Epidermal melanocyte (primary cell): ENCODE data around the gene TAS2R3.
"Not testable (repeated sequence)": the region's sequence is repeated elsewhere in the genome, so short reads cannot be mapped to it uniquely, and the experiment has no call there.

Experiments used
- DNase-seq: peaks from one replicate; pipeline ENCODE4 v3.0.0; 2011; ENCODE audit warnings: low spot score; ENCODE audit not compliant: insufficient read length

The TAS2R3 gene, protein sequence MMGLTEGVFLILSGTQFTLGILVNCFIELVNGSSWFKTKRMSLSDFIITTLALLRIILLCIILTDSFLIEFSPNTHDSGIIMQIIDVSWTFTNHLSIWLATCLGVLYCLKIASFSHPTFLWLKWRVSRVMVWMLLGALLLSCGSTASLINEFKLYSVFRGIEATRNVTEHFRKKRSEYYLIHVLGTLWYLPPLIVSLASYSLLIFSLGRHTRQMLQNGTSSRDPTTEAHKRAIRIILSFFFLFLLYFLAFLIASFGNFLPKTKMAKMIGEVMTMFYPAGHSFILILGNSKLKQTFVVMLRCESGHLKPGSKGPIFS

DNA sequence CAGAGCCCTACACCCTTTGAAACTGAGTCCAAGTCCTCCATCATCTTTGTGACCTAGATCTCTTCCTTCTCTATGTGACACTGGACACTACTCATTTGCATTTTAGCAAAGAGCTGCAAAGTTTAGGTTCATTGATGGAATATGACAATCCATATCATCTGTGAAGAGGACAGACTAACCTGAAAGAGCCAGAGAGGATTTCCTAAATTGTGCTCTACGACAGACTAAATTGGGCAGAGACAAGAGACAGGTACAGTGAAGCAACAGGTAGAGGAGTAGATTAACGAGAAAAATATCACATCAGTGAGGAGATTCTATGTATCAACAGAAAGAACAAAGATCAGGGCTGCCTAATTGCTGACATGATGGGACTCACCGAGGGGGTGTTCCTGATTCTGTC is at the start of gene TAS2R3:
Gene TAS2R3 (plus strand): TSS at position 301 of the 400 bp plus-strand sequence. CDS start 62 bp downstream, at position 363.
- DNase-seq, result no peak

DNA sequence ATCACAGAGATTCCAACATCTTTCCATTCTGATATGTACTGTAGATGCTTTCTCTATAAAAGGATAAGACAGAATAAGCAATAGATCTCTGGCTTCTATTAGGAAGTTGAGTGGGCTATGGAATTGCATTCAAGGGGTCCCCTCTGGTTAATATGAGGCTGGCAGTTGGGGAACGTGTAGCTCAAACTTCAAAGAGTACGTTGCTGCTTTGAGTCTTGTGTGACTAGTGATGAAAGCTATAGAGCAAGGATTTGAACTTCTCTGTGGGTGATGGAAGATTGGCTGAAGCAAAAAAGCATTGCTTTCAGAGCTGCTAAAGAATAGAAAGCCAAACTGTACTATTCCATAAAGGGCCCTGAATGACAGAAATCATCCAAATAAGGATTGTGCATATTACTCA is 49.3 kb upstream of the TAS2R3 start:
- no peak for DNase-seq

DNA sequence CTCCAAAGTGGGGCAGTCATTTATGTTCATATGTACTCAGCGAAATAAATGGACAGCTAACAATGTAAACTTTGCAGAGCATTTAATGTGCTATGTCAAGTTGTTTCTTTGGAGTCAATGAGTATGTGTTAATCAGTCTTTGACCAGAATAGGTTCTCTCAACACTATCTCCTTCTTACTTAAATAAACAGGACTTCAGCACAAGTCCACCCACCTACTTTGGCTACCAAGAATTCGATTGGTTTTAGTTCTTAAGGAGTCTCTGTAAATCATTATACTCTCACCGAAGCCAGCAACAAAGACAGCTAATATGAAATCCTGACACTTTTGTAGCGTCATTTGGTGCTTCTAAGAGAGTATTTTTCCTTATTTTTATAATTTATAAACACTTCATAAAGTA is 48.9 kb upstream of the TAS2R3 start:
- DNase-seq, result no peak

DNA sequence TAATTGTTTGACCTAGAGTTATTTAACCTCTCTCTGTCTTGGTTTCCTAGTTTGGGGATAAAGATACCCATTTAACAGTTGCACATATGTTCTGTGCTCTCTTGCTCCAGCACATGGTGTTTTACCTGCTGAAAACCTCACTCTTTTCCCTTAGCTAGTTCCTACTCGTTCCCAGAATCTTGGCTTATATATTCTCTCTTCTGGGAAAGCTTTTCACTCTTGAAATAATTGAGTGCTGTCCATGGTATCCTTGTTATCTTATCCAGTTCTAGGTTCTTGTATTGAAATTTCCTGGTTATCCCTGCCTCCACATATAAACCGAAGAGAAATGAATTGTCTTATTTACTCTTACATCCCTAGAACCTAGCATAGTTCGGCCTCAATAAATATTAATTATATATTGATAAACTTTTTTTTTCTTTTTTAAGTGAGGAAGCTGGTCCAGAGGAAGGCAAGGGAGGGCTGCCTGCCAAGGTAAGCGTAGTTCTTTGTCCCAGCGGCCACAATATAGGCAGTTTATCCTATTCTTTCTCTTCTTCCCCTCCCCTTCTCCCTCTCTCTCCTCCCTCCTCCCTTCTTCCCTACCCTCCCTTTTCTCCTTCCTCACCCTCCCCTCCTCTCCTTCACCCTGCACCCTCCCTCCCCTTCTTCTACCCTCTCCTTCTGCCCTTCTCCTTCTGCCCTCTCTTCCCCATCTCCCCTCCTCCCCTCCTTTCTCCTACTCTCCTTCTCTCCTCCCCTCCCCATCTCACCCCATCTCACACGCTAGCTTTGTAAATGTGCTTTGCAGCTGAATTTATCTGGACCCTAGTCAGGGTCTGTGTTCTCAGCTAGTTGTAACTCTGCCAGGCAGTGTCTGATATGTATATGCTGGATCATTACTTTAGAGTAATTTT is 47.9 kb upstream of the TAS2R3 start:
- DNase-seq, result no peak

DNA sequence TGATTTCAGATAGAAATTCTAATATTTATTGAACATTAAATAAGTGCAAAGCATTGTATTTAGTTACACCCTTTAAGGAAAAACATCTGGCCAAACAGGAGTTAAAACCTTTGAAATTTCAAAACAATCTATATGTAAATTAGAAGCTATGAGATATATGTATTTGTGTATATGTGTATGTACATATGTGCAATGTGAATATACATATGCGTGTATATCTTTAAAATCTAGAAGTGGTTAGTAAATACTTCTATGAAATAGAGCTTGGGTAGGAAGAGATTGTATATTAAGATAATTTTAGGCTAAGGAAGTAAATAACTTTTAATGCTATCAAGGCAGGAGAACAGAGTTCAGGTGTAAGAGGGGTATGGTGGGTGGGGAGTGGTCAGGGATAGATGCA is 46.4 kb upstream of the TAS2R3 start:
- no peak for DNase-seq

DNA sequence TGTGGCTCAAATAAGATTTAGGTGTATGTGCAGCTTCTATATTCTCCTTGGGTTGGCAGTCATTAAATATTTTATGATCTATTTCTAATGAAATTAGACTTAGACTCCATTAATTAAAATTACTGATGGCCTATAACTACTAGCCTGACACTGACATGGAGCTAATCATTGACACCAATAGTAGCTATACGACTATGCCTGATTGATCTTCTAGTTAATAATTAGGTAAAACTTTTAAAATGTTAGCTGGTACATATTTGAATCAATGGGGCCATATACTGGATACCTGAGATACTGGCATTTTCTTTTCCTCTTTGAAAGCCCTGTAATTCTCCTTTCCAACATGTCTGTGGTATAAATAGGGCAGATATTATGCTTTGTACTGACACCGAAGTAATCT is 41.4 kb upstream of the TAS2R3 start:
- DNase-seq, result no peak

DNA sequence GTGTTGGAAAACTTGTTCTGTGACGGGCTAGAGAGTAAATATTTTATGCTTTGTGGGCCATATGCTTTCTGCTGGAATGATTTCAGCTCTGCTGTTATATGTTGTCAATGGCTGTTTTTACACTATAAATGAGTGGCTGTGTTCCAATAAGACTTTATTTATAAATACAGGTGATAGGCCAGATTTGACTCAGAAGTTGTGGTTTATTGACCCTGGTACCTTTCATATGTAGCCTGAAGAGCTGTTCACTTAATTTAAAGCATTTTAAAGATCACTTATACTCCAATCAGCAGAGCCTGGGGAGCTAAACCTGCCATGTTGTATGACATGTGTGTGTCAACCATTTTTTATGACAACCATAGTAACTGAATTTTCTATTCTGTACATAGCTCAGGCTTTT is 34.9 kb upstream of the TAS2R3 start:
- no peak for DNase-seq

DNA sequence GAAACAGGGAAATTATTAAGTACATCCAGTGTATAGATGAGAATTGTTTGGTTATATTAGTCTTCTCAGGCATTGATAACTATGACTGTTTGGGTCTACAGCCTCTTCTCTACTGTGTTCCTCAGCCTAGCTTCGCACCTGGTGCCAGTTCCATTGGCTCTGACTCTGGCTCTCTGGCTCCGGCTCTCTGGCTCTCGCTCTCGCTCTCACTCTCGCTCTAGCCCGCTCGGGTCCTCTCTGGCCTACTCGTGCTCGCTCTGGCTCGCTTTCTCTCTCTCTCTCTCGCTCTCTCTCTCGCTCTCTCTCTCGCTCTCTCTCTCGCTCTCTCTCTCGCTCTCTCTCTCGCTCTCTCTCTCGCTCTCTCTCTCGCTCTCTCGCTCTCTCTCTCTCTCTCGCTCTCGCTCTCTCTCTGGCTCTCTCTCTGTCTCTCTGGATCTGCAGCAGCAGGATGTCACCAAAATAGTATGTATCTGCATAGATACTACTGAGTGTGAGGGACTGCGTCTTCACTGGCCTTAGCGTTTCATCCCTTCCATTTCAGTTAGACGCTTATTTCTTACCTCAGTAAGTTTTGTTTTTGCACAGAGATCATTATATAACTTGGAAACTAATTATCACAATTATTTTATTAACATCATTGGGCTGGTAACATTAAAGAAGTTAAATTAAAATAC is 32.3 kb upstream of the TAS2R3 start:
- no peak for DNase-seq

DNA sequence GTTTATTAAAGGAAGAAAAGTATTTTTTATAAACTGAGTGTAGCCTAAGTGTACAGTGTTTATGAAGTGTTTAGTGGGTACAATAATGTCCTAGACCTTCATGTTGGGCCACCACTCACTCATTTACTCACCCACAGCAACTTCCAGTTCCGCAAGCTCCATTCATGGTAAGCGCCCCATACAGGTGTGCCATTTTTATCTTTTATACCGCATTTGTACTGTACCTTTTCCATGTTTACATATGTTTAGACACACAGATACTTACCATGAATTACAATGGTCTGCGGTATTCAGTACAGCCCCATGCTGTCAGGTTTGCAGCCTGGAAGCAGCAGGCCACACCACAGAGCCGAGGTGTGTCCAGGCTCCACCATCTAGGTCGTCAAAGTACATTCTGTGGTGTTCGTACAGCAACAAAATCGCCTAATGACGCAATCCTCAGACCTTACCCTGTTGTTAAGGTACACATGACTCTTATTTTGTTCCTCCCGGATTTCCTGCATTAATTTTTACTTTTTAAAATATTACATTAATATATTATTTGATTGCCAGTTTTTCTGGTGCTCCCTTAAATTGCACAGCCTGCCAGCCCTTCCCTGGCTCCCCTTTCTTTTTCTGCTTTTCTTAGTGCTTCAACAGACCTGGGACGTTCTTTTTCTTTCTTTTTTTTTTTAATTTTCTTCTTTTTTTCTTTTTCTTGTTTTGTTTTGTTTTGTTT is 26.6 kb upstream of the TAS2R3 start:
- no peak for DNase-seq

DNA sequence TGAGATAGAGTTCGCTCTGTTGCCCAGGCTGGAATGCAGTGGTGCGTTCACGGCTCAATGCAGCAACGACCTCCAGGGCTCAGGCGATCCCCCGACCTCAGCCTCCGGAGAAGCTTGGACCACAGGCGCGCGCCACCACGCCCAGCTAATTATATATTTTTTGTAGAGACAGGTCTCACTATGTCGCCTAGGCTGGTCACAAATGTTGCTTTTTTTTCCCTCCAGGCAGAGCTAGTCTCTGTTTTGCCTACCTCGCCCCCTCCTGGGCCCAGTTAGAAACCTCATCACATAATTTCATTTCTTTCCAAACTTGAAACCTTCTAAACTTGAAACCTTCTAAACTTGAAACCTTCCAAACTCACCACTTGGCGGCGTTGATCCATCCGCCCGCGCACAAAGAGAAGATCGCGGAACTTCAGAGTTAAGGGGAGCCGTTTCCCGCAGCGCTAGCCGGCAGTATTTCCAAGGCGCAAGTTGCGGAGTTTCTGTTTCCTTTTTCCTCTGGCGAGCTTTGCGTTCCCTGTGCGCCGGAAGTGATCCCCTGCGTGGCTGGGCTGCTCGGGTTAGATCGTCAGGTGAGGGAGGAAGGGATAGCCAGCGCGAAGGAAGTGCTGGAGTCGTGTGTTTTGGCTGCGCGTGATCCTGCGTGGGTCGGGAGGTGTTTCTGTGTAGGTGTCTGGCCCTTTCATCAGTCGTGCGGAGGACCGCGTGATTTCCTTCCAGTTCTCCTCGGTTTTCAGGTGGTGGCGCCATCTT is 25.9 kb upstream of the TAS2R3 start, which contains the start of gene SSBP1:
Gene SSBP1 (plus strand): TSS at position 523 of the 756 bp plus-strand sequence. CDS start 809 bp downstream, outside the sequence.
- DNase-seq, result peak; percentile 80

DNA sequence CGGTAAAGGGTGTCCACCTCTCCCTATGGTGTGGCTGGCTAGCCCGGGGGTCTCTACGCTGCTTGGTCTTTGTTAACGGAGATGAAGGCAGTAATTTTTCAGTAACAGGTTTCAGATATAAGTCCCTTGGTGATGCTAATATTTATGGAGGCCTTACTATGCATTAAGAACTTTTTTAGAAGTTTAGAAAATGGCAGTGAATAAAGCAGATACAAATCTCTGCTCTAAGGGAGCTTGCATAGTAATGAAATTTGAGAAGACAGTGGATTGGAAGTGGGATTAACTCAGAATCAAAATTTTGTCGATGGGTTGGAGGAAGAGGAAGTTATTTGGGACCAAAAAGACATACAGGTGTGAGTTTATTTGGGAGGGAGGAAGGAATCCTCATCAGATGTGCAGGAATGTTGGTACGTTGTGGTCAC is 25.3 kb upstream of the TAS2R3 start:
- DNase-seq, result no peak

DNA sequence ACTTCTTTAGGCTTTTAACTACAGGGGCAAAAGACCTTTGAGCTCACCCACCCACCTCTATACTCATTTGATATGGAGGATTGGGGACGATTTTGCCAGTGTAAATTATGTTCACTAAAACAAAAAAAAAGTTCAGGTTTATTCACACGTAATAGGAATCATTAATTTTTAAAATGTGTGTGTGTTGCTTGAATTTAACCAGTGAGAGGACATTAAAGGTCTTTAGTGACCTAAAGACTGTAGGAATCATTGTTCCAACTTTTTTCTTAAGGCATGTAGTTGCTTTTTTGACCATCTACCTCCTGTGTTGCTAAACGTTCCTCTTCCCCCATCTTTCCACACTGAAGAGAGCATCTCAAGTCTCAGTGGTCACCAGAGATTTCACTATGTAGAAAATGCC is 24.6 kb upstream of the TAS2R3 start:
- no peak for DNase-seq

DNA sequence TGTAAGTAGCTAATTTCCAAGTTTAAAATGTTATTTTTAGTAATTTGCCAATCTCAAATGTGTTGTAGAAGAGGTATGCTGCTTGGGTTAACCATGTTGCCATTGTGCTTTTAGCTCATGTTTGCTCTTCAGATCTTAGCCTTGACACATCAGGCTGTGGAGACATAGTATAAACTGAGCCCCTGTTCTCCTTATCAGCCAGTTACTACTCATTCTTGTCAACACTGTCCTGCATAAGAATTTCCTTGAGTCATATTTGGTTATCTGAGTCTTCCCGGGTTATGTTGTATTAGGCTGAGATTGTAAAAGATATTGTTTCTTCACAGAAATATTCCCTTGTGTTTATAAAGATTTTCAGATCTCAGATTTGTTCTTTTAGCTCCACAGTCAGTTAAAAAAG is 21.7 kb upstream of the TAS2R3 start:
- DNase-seq, result no peak

DNA sequence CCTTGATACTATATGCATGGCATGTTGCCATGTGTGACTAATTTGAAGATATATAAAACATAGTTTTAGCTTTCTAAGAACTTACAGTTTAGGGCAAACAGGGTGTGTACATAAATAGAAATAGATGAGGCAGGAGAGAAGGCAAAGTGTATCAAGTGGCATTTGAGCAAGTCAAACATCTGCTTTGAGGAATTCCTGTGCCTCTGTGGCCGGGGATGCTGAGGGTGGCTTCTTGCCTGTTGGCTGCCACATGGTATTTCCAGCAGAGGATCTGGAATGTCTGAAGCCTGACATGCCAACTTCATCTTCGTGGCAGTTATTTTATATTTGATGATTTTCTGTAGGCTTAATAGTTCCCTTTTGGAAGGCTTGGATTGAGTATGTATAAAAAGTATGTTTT is 19.8 kb upstream of the TAS2R3 start:
- DNase-seq, result no peak

DNA sequence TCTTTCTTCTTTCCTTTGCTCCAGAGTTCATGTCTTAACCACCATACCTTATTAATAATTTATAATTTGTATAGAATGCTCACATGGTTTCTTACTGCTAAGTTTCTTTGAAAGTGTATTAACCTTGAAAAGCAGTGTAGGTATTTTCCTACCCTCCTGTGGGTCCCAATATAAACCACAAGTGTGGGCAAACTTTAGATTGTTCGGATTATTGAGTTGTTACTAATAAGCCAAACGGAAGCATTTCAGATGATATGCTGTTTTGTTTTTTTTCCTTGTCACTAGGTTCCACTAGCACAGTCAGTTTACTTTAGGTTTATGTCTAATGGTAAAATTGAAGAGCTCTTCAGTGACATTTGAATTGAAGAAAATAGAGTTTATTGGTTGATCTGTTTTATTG is 15.5 kb upstream of the TAS2R3 start:
- DNase-seq, result no peak

DNA sequence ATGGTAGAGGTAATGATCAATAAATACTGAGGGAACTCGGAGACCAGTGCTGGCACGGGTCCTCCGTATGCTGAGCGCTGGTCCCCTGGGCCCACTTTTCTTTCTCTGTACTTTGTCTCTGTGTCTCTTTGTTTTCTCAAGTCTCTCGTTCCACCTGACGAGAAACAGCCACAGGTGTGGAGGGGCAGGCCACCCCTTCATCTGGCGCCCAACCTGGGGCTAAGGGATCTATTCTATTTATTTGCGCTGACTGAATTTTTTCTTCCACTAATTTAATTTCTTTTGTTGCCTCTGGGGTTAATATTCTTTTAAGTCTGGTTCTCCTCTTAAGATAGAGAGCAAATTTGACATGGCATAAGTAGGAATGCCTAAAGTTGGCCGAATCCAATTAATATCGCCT is 12.0 kb upstream of the TAS2R3 start:
- not testable (repeated sequence) for DNase-seq

DNA sequence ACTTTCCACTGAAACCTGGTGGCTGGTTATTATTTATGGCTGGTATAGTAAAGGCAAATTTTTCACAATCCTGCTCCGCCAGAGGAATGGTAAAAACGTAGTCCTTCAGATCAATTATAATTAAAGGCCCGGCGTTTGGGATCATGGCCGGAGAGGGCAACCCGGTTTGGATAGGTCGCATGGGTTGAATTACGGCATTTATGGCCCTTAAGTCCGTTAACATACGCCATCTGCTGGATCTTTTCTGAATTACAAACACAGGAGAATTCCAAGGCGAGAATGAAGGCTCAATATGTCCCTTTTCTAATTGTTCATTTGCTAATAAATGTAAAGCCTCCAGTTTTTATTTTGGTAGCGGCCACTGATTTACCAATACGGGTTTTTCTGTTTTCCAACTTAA is 11.3 kb upstream of the TAS2R3 start:
- no peak for DNase-seq

DNA sequence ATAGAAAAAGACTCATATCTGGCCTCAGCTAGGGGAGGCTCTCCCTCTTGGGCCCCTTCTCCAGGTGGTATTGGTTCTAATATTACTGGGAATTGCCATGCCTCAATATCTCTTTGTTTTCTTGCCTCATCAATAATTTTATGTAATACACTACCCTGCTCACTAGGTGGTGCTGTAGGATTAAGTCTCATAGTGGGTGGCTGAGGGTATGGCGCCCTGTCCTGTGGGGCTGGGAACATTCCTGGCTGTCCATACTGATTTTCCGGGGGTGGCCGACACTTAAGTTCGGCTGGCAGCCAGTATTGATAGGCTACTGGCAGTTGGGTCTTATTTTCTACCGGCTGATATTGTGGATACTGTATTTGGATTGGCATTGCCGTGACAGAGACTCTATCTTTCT is 9.0 kb upstream of the TAS2R3 start:
- DNase-seq, result no peak

DNA sequence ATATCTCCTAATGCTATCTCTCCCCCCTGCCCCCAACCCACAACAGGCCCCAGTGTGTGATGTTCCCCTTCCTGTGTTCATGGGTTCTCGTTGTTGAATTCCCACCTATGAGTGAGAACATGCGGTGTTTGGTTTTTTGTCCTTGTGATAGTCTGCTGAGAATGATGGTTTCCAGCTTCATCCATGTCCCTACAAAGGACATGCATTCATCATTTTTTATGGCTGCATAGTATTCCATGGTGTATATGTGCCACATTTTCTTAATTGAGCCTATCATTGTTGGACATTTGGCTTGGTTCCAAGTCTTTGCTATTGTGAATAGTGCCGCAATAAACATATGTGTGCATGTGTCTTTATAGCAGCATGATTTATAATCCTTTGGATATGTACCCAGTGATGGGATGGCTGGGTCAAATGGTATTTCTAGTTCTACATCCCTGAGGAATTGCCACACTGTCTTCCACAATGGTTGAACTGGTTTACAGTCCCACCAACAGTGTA is 6.2 kb downstream of the TAS2R3 start:
- not testable (repeated sequence) for DNase-seq

DNA sequence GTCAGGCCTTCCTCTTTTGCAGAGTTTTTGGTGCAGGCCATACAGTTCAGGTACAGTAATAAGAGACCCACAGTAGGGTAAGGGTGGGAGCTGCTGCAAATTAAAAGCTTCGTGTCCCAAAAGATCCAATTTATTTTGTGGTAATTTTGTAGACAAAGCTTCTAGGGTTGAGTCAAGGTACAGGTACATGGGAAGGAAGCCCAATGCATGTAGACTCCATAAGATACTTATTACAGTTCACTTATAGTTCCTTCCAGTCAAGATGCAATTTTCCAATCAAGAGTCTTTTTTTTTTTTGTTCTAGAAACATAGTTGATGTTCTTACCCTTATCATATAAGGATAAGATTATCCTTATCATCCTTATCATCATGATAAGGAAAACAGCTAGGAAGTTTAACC is 12.5 kb downstream of the TAS2R3 start, which contains the start of gene TAS2R4:
Gene TAS2R4 (plus strand): TSS at position 301 of the 400 bp plus-strand sequence. CDS start 1,815 bp downstream, outside the sequence.
- DNase-seq, result no peak
